ENCODE results near the gene INTS14. TPM values are rescaled to one million over a fixed set of nuclear protein-coding genes. Genes with fewer than 3 reads are reported as not detected.

The INTS14 gene
- total RNA-seq, 1 experiment from 2014 or later, result 44.7 TPM

GRCh38 chr15:65540314-65540713 is 70.6 kb downstream of the INTS14 start:
- H3K4me2 ChIP-seq (ENCODE audit: insufficient read depth, insufficient read length, low read length), result no peak overlapping the region
- H3K14ac ChIP-seq (ENCODE audit: insufficient read depth, low read length), result no peak overlapping the region
- H3K18ac ChIP-seq (ENCODE audit: insufficient read length, low read depth, low read length), result no peak overlapping the region
- H2AFZ ChIP-seq (ENCODE audit: low read length), result no peak overlapping the region
- H3K9me3 ChIP-seq (ENCODE audit: control insufficient read depth, low read depth, low read length), result no peaks in the 10 kb centered on the region
- H2AK5ac ChIP-seq (ENCODE audit: insufficient read length, low read length), result no peak overlapping the region
- H3K4ac ChIP-seq (ENCODE audit: low read depth, low read length), result no peak overlapping the region
- no peak overlapping the region for H2BK20ac ChIP-seq (ENCODE audit: low read depth, low read length, poor library complexity, severe bottlenecking)
- peaks cover 6% of the 10 kb centered on the region for H3K79me1 ChIP-seq (ENCODE audit: insufficient read depth, low read depth, low read length, poor library complexity, severe bottlenecking)
- H4K91ac ChIP-seq (ENCODE audit: insufficient read length, low read depth, low read length), result no peak overlapping the region
- DNase-seq, result no peak
- H4K20me1 ChIP-seq (ENCODE audit: control insufficient read depth, insufficient read depth, insufficient read length), result no peaks in the 10 kb centered on the region
- no peak overlapping the region for H3K9ac ChIP-seq (ENCODE audit: extremely low read depth, insufficient read length, low read length)
- no peak overlapping the region for H3K23ac ChIP-seq (ENCODE audit: insufficient read length, low read depth, low read length)
- no peaks in the 10 kb centered on the region; a peak in 1 of 5 replicates for H3K9me3 Mint-ChIP-seq
- H3K79me2 ChIP-seq (ENCODE audit: insufficient read depth, low read length), result peaks cover 48% of the 10 kb centered on the region; the same call in 1 of the 2 replicates
- H2BK120ac ChIP-seq (ENCODE audit: low read depth, low read length, poor library complexity, severe bottlenecking), result no peak overlapping the region
- no peak overlapping the region for H4K5ac ChIP-seq (ENCODE audit: insufficient read length, low read depth, low read length)
- no CpG with 5 or more reads among the region's 1 CpG for WGBS (ENCODE audit: extremely low coverage, insufficient read length, low lambda C conversion rate)
- H4K8ac ChIP-seq (replicated peaks; ENCODE audit: insufficient read length, low read depth, low read length), result no peak overlapping the region
- no peak overlapping the region for H3T11ph ChIP-seq (ENCODE audit: low read length)
- no peak overlapping the region for H2BK15ac ChIP-seq (ENCODE audit: low read depth, low read length)
- H3K36me3 Mint-ChIP-seq (ENCODE audit: insufficient read depth in 1 of 3, low read depth in 3 of 3), result peaks cover 3 to 12% (median 9%) of the 10 kb centered on the region in 3 experiments; a peak in 5 of 7 replicates
- H3K4me1 Mint-ChIP-seq, result peaks cover 3 to 9% of the 10 kb centered on the region in 2 experiments
- no peaks in the 10 kb centered on the region for H3K27me3 ChIP-seq (ENCODE audit: insufficient read depth, low read length)
- no peak overlapping the region for H3K27ac ChIP-seq (ENCODE audit: insufficient read length, low read depth, low read length)
- no peak overlapping the region for H3K4me3 Mint-ChIP-seq
- H3K56ac ChIP-seq (ENCODE audit: insufficient read length, low read depth, low read length), result no peak overlapping the region
- H3K27ac Mint-ChIP-seq, result peak overlapping the region in 2 of 3 experiments; percentile 1 to 4; a peak in 2 of 7 replicates
- no peak overlapping the region for H2BK5ac ChIP-seq (ENCODE audit: insufficient read length, low read length)
- no peaks in the 10 kb centered on the region for H3K4me1 ChIP-seq (ENCODE audit: insufficient read depth, low read length)
- no peak for TF ChIP-seq CTCF (conservative IDR thresholded peaks at IDR 0.05)
- H3K27me3 Mint-ChIP-seq (ENCODE audit: low read depth), result no peaks in the 10 kb centered on the region
- no peaks in the 10 kb centered on the region for H3K23me2 ChIP-seq (ENCODE audit: insufficient read length, low read depth, low read length, poor library complexity, severe bottlenecking)
- H2BK12ac ChIP-seq (ENCODE audit: insufficient read length, low read depth, low read length), result no peak overlapping the region
